H9 (cell line): ENCODE data around the gene DLK2. TPM values are rescaled to one million over a fixed set of nuclear protein-coding genes. Genes with fewer than 3 reads are reported as not detected.

Source experiments
- DNase-seq: peaks from one replicate; pipeline ENCODE4 v3.0.0-alpha.2; 2017
- H2AFZ ChIP-seq: one replicate; pipeline ENCODE4 v1.6.1; 2013; ENCODE audit warnings: mild to moderate bottlenecking, low read length, control low read depth, moderate library complexity
- H2AK5ac ChIP-seq: 2 replicates; pipeline ENCODE4 v1.6.1; 2013; ENCODE audit warnings: low read length, control low read depth, mixed read lengths; ENCODE audit not compliant: insufficient read length
- H2BK120ac ChIP-seq: one replicate; pipeline ENCODE4 v1.6.1; 2013; ENCODE audit warnings: low read depth, mild to moderate bottlenecking, low read length, control low read depth, inconsistent platforms; ENCODE audit not compliant: poor library complexity, severe bottlenecking
- H2BK12ac ChIP-seq: 2 replicates; pipeline ENCODE4 v1.6.1; 2013; ENCODE audit warnings: low read length, control low read depth, mixed read lengths, low read depth; ENCODE audit not compliant: insufficient read length
- H2BK15ac ChIP-seq: 2 replicates; pipeline ENCODE4 v1.6.1; 2013; ENCODE audit warnings: low read depth, low read length, control low read depth
- H2BK20ac ChIP-seq: one replicate; pipeline ENCODE4 v1.6.1; 2013; ENCODE audit warnings: low read depth, mild to moderate bottlenecking, low read length, control low read depth, inconsistent platforms; ENCODE audit not compliant: poor library complexity, severe bottlenecking
- H2BK5ac ChIP-seq: 2 replicates; pipeline ENCODE4 v1.6.1; 2013; ENCODE audit warnings: low read length, control low read depth, mixed read lengths; ENCODE audit not compliant: insufficient read length
- H3K14ac ChIP-seq: 2 replicates; pipeline ENCODE4 v1.6.1; 2013; ENCODE audit warnings: low read length, control low read depth; ENCODE audit not compliant: insufficient read depth
- H3K18ac ChIP-seq: 2 replicates; pipeline ENCODE4 v1.6.1; 2013; ENCODE audit warnings: low read depth, mild to moderate bottlenecking, mixed read lengths, low read length, control low read depth; ENCODE audit not compliant: insufficient read length
- H3K23ac ChIP-seq: 2 replicates; pipeline ENCODE4 v1.6.1; 2013; ENCODE audit warnings: low read length, control low read depth, mixed read lengths, low read depth; ENCODE audit not compliant: insufficient read length
- H3K23me2 ChIP-seq: 2 replicates; pipeline ENCODE4 v1.6.1; 2013; ENCODE audit warnings: low read depth, mild to moderate bottlenecking, mixed read lengths, low read length, control low read depth; ENCODE audit not compliant: insufficient read length, poor library complexity, severe bottlenecking
- H3K27ac ChIP-seq: 2 replicates; pipeline ENCODE4 v1.5.1; 2013; ENCODE audit warnings: low read length, control low read depth, mixed read lengths, low read depth; ENCODE audit not compliant: insufficient read length
- H3K27me3 ChIP-seq: 2 replicates; pipeline ENCODE4 v1.6.1; 2013; ENCODE audit warnings: low read length, control low read depth, inconsistent platforms; ENCODE audit not compliant: insufficient read depth
- H3K4ac ChIP-seq: 2 replicates; pipeline ENCODE4 v1.6.1; 2013; ENCODE audit warnings: low read depth, mild to moderate bottlenecking, control low read depth, inconsistent platforms, low read length, moderate library complexity
- H3K4me1 ChIP-seq: 2 replicates; pipeline ENCODE4 v1.6.1; 2013; ENCODE audit warnings: low read length, control low read depth, inconsistent platforms; ENCODE audit not compliant: insufficient read depth
- H3K4me2 ChIP-seq: 2 replicates; pipeline ENCODE4 v1.6.1; 2013; ENCODE audit warnings: low read length, control low read depth, mixed read lengths; ENCODE audit not compliant: insufficient read length, insufficient read depth
- H3K56ac ChIP-seq: 2 replicates; pipeline ENCODE4 v1.6.1; 2013; ENCODE audit warnings: low read depth, mild to moderate bottlenecking, mixed read lengths, low read length, control low read depth; ENCODE audit not compliant: insufficient read length
- H3K79me1 ChIP-seq: 2 replicates; pipeline ENCODE4 v1.6.1; 2013; ENCODE audit warnings: low read depth, mild to moderate bottlenecking, moderate library complexity, low read length, control low read depth, inconsistent platforms; ENCODE audit not compliant: insufficient read depth, poor library complexity, severe bottlenecking
- H3K79me2 ChIP-seq: 2 replicates; pipeline ENCODE4 v1.6.1; 2013; ENCODE audit warnings: low read length, control low read depth, inconsistent platforms; ENCODE audit not compliant: insufficient read depth
- H3K9ac ChIP-seq: 2 replicates; pipeline ENCODE4 v1.6.1; 2013; ENCODE audit warnings: low read length, control low read depth, mixed read lengths; ENCODE audit not compliant: insufficient read length; ENCODE audit errors: extremely low read depth
- H3K9me3 ChIP-seq: one replicate; pipeline ENCODE4 v1.6.1; 2013; ENCODE audit warnings: low read depth, low read length, inconsistent platforms; ENCODE audit not compliant: control insufficient read depth
- H3T11ph ChIP-seq: one replicate; pipeline ENCODE4 v1.6.1; 2013; ENCODE audit warnings: mild to moderate bottlenecking, low read length, control low read depth, inconsistent platforms
- H4K20me1 ChIP-seq: one replicate; pipeline ENCODE4 v1.6.1; 2013; ENCODE audit not compliant: control insufficient read depth, insufficient read length, insufficient read depth
- H4K5ac ChIP-seq: 2 replicates; pipeline ENCODE4 v1.6.1; 2013; ENCODE audit warnings: low read depth, mild to moderate bottlenecking, mixed read lengths, low read length, control low read depth; ENCODE audit not compliant: insufficient read length
- H4K8ac ChIP-seq: replicated peaks from 2 replicates; pipeline ENCODE4 v1.6.1; 2013; ENCODE audit warnings: low read length, control low read depth, mixed read lengths, low read depth; ENCODE audit not compliant: insufficient read length
- H4K91ac ChIP-seq: 2 replicates; pipeline ENCODE4 v1.6.1; 2013; ENCODE audit warnings: low read depth, mild to moderate bottlenecking, moderate library complexity, mixed read lengths, low read length, control low read depth; ENCODE audit not compliant: insufficient read length
- H3K27ac Mint-ChIP-seq, 3 experiments: 2 replicates in 2 of 3; 3 replicates in 1 of 3; pipeline ENCODE4 v1.8.0; 2020 to 2021; ENCODE audit warnings: mixed read lengths in 3 of 3, mild to moderate bottlenecking in 1 of 3, moderate library complexity in 1 of 3
- H3K27me3 Mint-ChIP-seq: 2 replicates; pipeline ENCODE4 v1.8.0; 2021; ENCODE audit warnings: low read depth, mild to moderate bottlenecking, moderate library complexity, mixed read lengths
- H3K36me3 Mint-ChIP-seq, 3 experiments: 2 replicates in 2 of 3; 3 replicates in 1 of 3; pipeline ENCODE4 v1.8.0; 2020 to 2021; ENCODE audit warnings: low read depth in 3 of 3, mixed read lengths in 3 of 3; ENCODE audit not compliant: insufficient read depth in 1 of 3
- H3K4me1 Mint-ChIP-seq, 2 experiments: 2 replicates each; pipeline ENCODE4 v1.8.0; 2020; ENCODE audit warnings: mixed read lengths in 2 of 2
- H3K4me3 Mint-ChIP-seq, 2 experiments: 2 replicates in 1 of 2; 3 replicates in 1 of 2; pipeline ENCODE4 v1.8.0; 2020 to 2021; ENCODE audit warnings: mild to moderate bottlenecking in 2 of 2, mixed read lengths in 2 of 2, moderate library complexity in 1 of 2
- H3K9me3 Mint-ChIP-seq, 2 experiments: 2 replicates in 1 of 2; 3 replicates in 1 of 2; pipeline ENCODE4 v1.8.0; 2020; ENCODE audit warnings: mild to moderate bottlenecking in 2 of 2, mixed read lengths in 2 of 2, moderate library complexity in 1 of 2
- CTCF ChIP-seq: fragments of 200-600 bp; sonication (generic); conservative IDR thresholded peaks from 3 replicates; pipeline ENCODE4 v1.8.0; 2021; ENCODE audit warnings: antibody characterized with exemption, mild to moderate bottlenecking
- WGBS: extraction: QIAGEN DNeasy Blood & Tissue Kit; methylation state at CpG from one replicate; pipeline ENCODE4 v1.1.7; 2013; ENCODE audit warnings: missing lambda C conversion rate, low lambda C conversion rate, mixed read lengths; ENCODE audit not compliant: insufficient read length; ENCODE audit errors: extremely low coverage; 5-methylcytosine and 5-hydroxymethylcytosine counted together
- total RNA-seq: library from RNA; stranded (reverse); gene quantifications from 2 replicates; pipeline ENCODE4 v1.2.1, GENCODE V29; 2021

DLK2 gene
- total RNA-seq, 1 experiment from 2014 or later: 0.96 TPM

- Histone ChIP-seq H3K9ac (peak overlapping the region; percentile 41), H2BK5ac (no peak overlapping the region), H3K27me3 (no peaks in the 10 kb centered on the region), H2BK20ac (no peak overlapping the region), H2BK15ac (no peak overlapping the region), H3T11ph (no peak overlapping the region), H4K20me1 (no peaks in the 10 kb centered on the region), H3K9me3 (no peaks in the 10 kb centered on the region), H3K4me1 (peaks cover 4% of the 10 kb centered on the region; the same call in 1 of the 2 replicates), H3K14ac (no peak overlapping the region), H3K18ac (no peak overlapping the region), H2AFZ (no peak overlapping the region), H2BK12ac (no peak overlapping the region), H3K56ac (no peak overlapping the region), H3K27ac (no peak overlapping the region), H3K23me2 (peaks cover 7% of the 10 kb centered on the region), H3K79me2 (no peaks in the 10 kb centered on the region), H2AK5ac (no peak overlapping the region), H4K8ac (no peak overlapping the region), H4K5ac (no peak overlapping the region), H3K4me2 (peak overlapping the region; percentile 41), H4K91ac (no peak overlapping the region), H3K4ac (no peak overlapping the region), H3K23ac (no peak overlapping the region), H3K79me1 (no peaks in the 10 kb centered on the region), H2BK120ac (no peak overlapping the region)
- H3K27me3 Mint-ChIP-seq: peaks cover 7% of the 10 kb centered on the region
- peak overlapping the region; percentile 45 to 95 (median 53); a peak in 3 of 7 replicates for H3K27ac Mint-ChIP-seq
- peak overlapping the region; percentile 90 for H3K4me3 Mint-ChIP-seq
- H3K9me3 Mint-ChIP-seq: peaks cover 13 to 14% of the 10 kb centered on the region in 2 experiments; a peak in 4 of 5 replicates
- TF ChIP-seq CTCF: no peak
- peaks cover 0 to 7% (median 2%) of the 10 kb centered on the region in 3 experiments; a peak in 4 of 7 replicates for H3K36me3 Mint-ChIP-seq
- no peak for DNase-seq
- peaks cover 14% of the 10 kb centered on the region in 2 experiments for H3K4me1 Mint-ChIP-seq
- WGBS: no CpG with 5 or more reads among the region's 12 CpGs
Observed at GRCh38 chr6:43428112-43428570, 27.2 kb downstream of the DLK2 start.
